Lower lobe of right lung (tissue), 2 donors: ENCODE measurements around the gene CLSTN2. TPM values are rescaled to one million over a fixed set of nuclear protein-coding genes. Genes with fewer than 3 reads are reported as not detected.
A peak's percentile ranks its signal among the peaks of the same experiment; 100 is the strongest.

Experiments
- ATAC-seq, 2 donors: fragments of 200-7000 bp; cut with Tn5 transposase; one replicate each; pipeline ENCODE4 v1.9.1; 2020 to 2022; ENCODE audit warnings: mild to moderate bottlenecking in 2 of 2, moderate library complexity in 2 of 2
- DNase-seq: peaks from one replicate; pipeline ENCODE4 v3.0.0-alpha.2; 2020
- H3K27ac ChIP-seq: fragments of 200-600 bp; one replicate; pipeline ENCODE4 v1.8.0; 2022
- H3K27me3 ChIP-seq: fragments of 200-600 bp; one replicate; pipeline ENCODE4 v1.8.0; 2022; ENCODE audit warnings: low read depth
- H3K36me3 ChIP-seq: fragments of 200-600 bp; one replicate; pipeline ENCODE4 v1.8.0; 2022; ENCODE audit warnings: mild to moderate bottlenecking
- H3K4me1 ChIP-seq: fragments of 200-600 bp; one replicate; pipeline ENCODE4 v1.8.0; 2022
- H3K4me3 ChIP-seq: fragments of 200-600 bp; one replicate; pipeline ENCODE4 v1.8.0; 2022; ENCODE audit warnings: mild to moderate bottlenecking
- H3K9me3 ChIP-seq: fragments of 200-600 bp; one replicate; pipeline ENCODE4 v1.8.0; 2022
- CTCF ChIP-seq: fragments of 200-600 bp; IDR thresholded peaks from one replicate; pipeline ENCODE4 v1.8.0; 2022; ENCODE audit warnings: antibody characterized with exemption, mild to moderate bottlenecking
- intact Hi-C: fragments of 100-400 bp; cut with DNase I; formaldehyde crosslinking; loops from one replicate; pipeline ENCODE4 v1.11.0; 2022
- total RNA-seq: library from RNA; stranded (reverse); fragmentation: NEBNext Ultra II Directional; extraction: Animal tissue kit (Norgen Biotek cat#: 25700); gene quantifications from one replicate; pipeline ENCODE4 v1.2.1, GENCODE V29; 2021
- donor health status: DM: no; HTN: yes; CAD: no; lungs with severe emphysema.

Gene CLSTN2
- total RNA-seq, 1 donor from 2014 or later, result 4.5 TPM

- H3K27ac ChIP-seq, result no peak overlapping the region
- no peak for TF ChIP-seq CTCF
- ATAC-seq, result peak; percentile 60 to 76
- intact Hi-C loops, result no loop called here
- no peak for DNase-seq
- H3K9me3 ChIP-seq, result no peaks in the 10 kb centered on the region
- no peaks in the 10 kb centered on the region for H3K36me3 ChIP-seq
- H3K4me1 ChIP-seq, result no peaks in the 10 kb centered on the region
- H3K4me3 ChIP-seq, result no peak overlapping the region
- no peaks in the 10 kb centered on the region for H3K27me3 ChIP-seq
Observed at GRCh38 chr3:140148824-140149390, 213.9 kb downstream of the CLSTN2 start.

GRCh38 chr3:140151321-140151720 lies 216.3 kb downstream of the CLSTN2 start:
- no peak for TF ChIP-seq CTCF
- Histone ChIP-seq H3K27me3 (no peaks in the 10 kb centered on the region), H3K4me3 (no peak overlapping the region), H3K36me3 (no peaks in the 10 kb centered on the region), H3K27ac (no peak overlapping the region), H3K9me3 (no peaks in the 10 kb centered on the region), H3K4me1 (no peaks in the 10 kb centered on the region)
- ATAC-seq (no peak), DNase-seq (no peak)
- intact Hi-C loops, result no loop called here

GRCh38 chr3:140152851-140153639 lies 218.1 kb downstream of the CLSTN2 start:
- intact Hi-C loops, result no loop called here
- peak in 1 of 2 donors; percentile 50 for ATAC-seq
- TF ChIP-seq CTCF, result no peak
- peaks cover under 1% of the 10 kb centered on the region for H3K9me3 ChIP-seq
- H3K27ac ChIP-seq, result no peak overlapping the region
- H3K27me3 ChIP-seq, result no peaks in the 10 kb centered on the region
- H3K4me1 ChIP-seq, result no peaks in the 10 kb centered on the region
- peak; percentile 48 for DNase-seq
- no peak overlapping the region for H3K4me3 ChIP-seq
- no peaks in the 10 kb centered on the region for H3K36me3 ChIP-seq

DNA sequence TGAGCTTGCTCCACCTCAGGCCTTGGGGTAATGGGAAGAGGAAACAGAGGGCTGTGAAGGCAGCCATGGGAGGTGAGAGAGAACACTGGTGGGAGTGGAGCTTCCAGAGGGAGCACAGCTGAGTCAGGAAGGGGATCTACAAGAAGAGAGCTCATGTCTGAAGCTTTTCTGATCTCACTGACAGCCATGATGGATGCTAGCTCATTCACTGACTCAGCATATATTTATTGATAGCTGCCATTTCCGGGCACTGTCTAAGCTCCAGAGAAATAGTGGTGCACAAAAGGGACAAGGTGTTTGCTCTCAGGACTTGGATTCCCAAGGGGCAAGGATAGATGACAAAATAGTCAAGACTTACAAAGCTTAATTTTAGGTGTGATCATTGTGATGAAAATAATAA lies 218.8 kb downstream of the CLSTN2 start:
- Histone ChIP-seq H3K4me3 (no peak overlapping the region), H3K27me3 (no peaks in the 10 kb centered on the region), H3K36me3 (no peaks in the 10 kb centered on the region), H3K27ac (no peak overlapping the region), H3K4me1 (no peaks in the 10 kb centered on the region), H3K9me3 (peaks cover 4% of the 10 kb centered on the region)
- ATAC-seq (no peak), DNase-seq (no peak)
- no peak for TF ChIP-seq CTCF
- intact Hi-C loops, result no loop called here

- Histone ChIP-seq H3K27me3 (no peaks in the 10 kb centered on the region), H3K4me3 (no peak overlapping the region), H3K36me3 (no peaks in the 10 kb centered on the region), H3K27ac (no peak overlapping the region), H3K4me1 (no peaks in the 10 kb centered on the region), H3K9me3 (peaks cover 4% of the 10 kb centered on the region)
- ATAC-seq (no peak), DNase-seq (no peak)
- intact Hi-C loops, result no loop called here
- TF ChIP-seq CTCF, result no peak
Observed at GRCh38 chr3:140157161-140157560, 222.2 kb downstream of the CLSTN2 start.
